HG03558 (cell line): Measurements from ENCODE around the gene VSTM4.

Source experiments
- ATAC-seq: cut with Tn5 transposase; IDR thresholded peaks from one replicate; pipeline ENCODE4 v1.9.1; 2021; ENCODE audit warnings: moderate number of reproducible peaks; ENCODE audit not compliant: unreplicated experiment; ENCODE audit errors: extremely low read depth

The VSTM4 gene

DNA sequence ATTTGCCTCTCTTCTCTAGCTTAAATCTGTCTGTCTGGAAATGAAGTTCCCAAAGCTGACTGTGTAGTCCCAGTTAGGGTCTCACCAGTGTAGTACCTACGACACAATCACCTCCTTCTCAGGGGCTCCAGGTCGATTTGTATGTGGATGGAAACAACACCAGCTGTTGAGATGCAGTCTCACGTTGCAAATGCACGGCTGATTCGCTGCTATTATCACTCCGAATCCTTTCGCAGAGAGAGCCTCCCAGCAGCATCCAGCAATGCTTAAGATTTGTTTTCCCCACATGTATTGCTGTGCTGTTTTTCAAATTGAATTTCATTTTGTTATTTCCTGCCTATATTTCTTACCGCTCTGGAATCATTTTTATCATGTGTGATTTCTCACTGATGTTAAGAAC is 16.3 kb downstream of the VSTM4 start:
- no peak for ATAC-seq

DNA sequence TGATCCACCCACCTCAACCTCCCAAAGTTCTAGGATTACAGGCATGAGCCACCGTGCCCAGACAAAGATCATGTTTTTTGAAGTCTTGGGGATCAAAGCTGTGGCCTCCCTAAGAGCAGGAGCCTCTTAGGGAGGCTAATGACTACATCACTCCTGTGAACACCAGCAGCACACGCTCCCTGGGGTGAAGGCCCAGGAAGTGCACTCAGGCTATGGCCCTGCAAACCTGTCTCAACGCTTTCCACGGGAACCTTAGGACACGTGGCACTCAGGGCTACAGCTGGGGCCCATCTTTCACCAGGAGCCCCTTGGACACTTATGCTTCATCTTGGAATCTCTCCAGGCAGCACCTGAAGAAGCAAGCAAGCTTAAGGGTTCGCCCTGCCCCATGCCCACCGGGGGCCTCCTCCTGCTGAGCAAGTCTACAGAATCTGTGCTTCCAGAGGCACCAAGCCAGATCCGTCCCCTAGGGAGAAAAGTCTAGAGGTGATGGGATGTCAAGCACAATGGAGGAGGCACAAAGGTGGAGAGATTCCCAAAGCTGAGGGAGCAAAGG is 18.4 kb downstream of the VSTM4 start:
- no peak for ATAC-seq

- no peak for ATAC-seq
These were observed 20.7 kb downstream of the VSTM4 start for GRCh38 chr10:49094646-49095045.

DNA sequence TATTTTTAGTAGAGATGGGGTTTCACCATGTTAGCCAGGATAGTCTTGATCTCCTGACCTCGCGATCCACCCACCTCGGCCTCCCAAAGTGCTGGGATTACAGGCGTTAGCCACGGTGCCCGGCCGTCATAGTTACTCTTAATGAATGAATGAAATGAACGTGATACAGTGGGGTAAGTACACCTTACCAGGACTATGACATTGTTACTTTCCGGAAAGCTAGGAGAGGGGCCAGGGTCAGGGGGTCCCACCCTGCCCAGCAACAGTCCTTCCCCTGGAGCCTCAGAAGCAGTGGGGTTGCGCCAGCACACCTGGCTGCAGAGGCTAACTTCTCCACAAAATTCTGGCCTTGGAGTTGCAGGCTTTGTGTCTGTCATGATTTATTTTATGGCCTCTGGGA is 21.4 kb downstream of the VSTM4 start:
- no peak for ATAC-seq

DNA sequence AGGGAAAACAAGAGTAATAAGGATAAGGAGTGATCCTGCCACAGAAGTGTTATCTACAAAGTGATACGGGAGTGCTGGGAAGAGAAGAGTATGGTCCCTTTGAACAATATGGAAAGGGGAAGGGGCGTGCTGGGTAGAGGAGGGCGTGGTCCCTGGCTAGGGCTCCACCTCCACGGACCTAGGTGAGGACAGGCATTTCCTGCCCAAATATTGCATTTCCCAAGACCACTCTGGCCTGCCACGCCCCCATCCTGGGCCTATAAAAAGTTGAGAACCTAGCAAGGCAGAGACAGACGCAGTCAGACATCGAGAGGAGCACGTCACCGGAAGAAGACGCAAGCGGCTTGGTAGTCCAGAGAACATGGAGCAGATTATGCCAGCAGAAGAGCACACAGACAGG is 22.8 kb downstream of the VSTM4 start:
- ATAC-seq: no peak

DNA sequence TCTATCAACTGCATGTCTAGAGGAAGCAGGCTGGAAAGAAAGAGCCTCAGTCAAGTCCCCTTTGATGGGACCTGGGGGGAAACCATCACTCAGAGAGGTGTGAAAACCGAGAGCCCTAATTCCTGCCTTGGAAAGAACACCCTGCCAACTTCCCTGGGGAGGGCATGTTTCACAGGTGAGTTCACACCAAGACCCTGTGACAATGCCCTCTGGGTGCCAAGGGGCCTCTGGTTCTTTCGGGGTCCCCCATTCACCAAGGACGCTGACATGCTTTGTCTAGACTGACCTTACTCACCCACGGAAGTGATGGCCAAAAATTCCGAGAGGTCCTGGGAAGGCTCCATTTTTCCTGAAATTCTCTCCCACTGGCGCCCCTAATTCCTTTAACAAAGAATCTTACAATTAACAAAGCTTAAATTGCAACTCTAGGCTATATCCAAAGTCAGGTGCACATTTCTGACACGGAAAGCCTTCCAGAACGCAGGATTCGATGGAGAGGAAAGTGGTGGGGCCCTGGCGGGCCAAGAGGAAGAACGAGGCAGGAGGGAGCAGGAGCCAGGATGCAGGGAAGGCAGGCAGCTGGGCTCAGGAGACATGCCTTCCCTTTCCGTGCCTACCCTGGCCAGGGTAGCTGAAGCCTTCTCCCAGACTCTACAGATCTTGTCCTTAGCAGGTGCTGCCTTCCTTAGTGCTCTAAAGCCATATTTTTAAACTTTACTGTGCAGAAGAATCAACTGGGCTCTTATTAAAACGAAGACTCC is 23.7 kb downstream of the VSTM4 start:
- ATAC-seq: no peak

GRCh38 chr10:49090696-49091380 is 24.5 kb downstream of the VSTM4 start:
- ATAC-seq: no peak

DNA sequence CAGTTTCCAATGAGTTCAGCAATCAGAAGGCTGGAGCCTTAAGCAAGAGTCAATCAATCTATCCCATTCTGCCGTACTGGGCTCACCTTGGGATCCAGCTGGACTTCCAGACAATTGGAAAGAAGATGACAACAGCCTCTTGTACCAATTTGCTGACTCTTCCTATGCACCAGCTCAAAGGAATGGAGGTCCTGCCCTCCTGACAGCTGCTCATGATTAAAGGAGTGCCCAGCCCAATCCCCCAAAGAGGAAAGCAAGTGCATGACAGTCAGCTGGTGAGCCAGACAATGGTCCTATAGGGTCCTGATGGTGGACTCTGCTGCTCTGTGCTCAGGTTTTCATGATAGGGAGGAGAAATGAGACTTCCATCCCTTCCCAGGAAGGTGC is 25.1 kb downstream of the VSTM4 start:
- no peak for ATAC-seq

DNA sequence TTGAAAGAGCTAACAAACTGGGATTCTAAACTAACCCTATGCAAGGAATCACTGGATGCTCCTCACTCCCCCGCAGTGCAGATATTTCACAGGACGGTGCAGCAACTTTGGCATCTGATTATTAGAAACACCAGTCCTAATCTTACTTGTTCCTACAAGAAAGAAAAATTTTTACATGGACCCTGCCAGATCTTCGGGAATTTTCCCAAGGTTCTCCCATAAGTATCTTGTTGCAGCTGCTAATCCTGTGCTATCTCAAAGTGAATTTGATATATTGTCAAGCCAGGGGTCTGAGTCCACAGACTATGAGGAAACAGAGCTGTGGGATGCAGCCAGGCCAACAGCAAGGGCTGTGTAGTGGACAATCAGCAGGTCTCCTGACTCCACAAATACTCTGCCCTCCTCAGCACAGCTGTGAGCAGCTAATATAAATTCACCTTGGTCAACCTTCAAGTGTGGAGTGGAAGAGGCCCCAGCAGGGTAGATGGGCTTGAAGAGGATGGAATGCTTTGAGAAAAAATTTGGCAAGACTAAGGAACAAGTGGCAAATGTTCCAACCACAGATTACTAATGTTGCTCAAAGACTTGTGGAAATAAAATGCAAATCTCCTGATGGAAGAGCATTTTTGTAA is 25.6 kb downstream of the VSTM4 start:
- ATAC-seq: no peak

- ATAC-seq: no peak
These were observed 26.2 kb downstream of the VSTM4 start for GRCh38 chr10:49089152-49089551.

DNA sequence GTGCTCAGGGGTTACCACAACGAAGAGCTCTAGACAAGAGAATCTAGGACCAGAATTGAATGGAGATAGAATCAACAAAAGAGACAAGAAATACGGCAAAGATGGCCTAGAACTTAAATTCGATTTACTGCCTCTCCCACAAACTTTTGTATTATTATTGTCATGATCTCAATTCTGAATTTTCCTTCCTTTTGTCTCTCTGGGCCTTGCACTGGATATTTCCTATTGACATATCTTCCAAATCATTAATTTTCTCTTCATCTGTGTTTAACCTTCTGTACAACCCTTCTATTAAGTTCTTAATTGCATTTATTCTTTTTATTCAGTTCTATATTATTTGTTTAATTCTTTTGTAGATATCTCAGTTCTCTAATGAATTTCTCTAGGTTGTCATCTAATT is 28.4 kb downstream of the VSTM4 start:
- ATAC-seq: no peak

GRCh38 chr10:49083261-49083660 is 32.1 kb downstream of the VSTM4 start:
- ATAC-seq: no peak

GRCh38 chr10:49082766-49083165 is 32.6 kb downstream of the VSTM4 start:
- ATAC-seq: no peak

DNA sequence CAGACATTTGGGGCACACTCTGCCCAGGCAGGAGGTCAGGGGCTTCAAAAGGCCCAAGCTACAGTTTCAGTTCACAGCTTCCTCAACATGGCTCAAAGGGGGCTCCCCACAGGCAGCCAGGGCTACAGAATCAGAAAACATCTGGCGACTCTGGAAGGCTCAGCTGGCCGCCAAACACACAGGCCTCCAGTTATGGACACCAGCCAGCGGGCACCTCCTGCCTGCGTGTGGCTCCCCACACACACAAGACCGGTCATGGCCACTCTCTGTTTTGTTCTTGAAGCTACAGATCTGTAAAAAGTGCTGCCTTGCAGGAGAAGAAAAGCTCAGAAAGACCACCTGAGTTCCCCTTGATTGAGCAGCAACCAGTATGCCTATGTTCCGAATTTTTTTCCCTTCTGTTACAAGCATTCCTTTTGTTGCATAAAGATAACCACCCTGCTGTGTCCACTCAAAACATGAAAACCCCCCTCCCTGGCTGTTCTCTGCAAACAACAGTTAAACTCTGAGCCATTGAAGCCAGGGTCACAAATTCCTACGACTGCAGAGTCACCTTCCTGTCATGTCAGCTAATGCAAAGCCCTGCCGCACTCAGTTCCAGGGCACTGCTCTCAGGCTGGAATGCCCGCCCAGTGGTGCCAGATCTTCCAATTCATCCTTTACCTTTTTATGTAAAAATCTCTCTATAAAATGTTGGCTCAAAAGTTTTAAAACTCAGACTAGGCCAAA is 33.6 kb downstream of the VSTM4 start:
- ATAC-seq: no peak

- no peak for ATAC-seq
These were observed 34.4 kb downstream of the VSTM4 start for GRCh38 chr10:49080965-49081364.

DNA sequence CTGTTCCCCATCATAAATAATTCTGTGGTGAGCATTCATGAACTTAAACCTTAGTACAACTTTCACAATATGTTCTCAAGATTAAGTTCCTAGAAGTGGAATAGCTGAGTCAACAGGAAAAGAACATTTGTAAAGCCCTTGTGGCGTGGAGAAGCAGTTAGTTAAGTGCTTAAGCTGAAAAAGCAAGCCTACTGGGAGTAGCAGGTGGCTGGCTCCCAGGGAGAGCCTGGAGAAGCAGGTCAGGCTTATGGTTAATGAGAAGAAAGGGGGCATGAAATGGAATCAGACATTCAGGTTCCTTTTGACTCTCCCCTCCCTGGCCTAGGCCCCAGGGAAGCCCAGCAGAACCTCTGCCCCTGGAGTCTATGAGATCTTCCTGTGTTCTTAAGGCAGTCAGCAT is 35.3 kb downstream of the VSTM4 start:
- ATAC-seq: no peak

GRCh38 chr10:49079499-49079898 is 35.8 kb downstream of the VSTM4 start:
- no peak for ATAC-seq

DNA sequence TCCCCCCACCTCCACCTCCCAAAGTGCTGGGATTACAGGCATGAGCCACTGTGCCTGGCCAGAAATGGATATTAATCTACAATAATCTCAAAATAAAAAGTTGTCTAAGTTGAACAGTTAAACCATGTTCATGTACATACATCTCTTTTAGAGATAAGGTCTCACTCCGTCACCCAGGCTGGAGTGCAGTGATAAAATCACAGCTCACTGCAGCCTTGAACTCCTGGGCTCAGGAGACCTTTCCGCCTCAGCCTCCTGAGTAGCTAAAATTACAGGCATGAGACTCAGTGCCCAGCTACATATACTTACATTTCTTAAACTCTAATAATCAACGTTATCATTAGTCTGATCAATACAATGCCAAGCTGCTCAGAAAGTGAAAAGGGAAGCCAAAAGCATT is 36.2 kb downstream of the VSTM4 start:
- no peak for ATAC-seq

DNA sequence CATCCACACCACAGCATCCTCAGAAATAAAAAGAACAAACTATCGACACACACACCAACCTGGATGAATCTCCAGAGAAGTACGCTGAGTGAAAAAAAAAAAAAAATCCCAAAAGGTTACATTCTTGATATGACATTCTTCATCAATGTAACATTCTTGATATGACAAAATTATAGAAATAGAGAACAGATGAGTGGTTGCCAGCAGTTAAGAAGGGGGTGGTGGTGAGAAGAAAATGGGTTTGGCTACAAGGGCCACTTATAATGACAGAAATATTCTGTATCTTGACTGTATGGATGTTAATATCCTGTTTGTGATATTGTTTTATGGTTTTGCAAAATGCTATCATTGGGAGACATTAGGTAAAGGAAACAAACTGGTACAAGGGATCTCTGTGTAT is 36.9 kb downstream of the VSTM4 start:
- no peak for ATAC-seq

DNA sequence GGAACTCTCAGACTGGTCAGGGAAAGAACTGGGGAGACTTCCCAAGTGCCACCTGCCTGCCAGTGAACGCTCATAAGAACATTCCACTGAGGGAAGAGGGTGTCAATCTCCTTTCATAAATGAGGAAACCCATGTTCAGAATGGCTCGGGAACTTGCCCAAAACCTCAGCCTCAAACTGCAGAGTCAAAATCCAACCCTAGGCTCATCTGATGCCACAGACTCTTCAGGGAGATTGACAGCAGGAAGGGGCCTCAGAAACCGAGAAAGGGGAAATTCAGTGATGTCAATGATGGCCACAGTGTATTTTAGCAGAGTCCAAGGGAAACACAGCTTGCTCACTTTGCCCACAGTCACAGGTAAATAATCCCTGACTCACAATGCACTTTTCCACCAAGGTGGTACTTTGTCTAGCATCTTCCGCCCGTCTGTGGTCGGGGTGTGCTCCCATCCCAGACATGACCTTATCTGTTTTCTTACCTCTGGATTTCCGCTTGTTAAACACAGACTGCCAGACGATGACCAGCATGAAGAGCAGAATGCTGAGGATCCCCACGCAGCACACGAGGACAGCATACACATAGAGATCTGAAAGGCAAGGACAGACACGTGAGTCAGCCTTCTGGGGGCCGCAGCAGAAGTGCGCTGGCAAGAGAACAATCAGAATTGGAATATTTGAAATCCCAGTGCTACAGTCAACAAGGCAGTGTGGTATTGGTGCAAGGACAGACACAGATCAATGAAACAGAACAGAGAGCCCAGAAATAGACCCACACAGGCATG is 38.4 kb downstream of the VSTM4 start:
- ATAC-seq: peak; percentile 62
